Activated CD4-positive, alpha-beta T cell treated with anti-CD3 and anti-CD28 coated beads, Interleukin-2, amount 50 U/mL, for 1 hour (primary cell): ENCODE data around the gene TRIOBP.

Source experiments
- DNase-seq: peaks from one replicate; pipeline ENCODE4 v3.0.0-alpha.2; 2020

The TRIOBP gene

DNA sequence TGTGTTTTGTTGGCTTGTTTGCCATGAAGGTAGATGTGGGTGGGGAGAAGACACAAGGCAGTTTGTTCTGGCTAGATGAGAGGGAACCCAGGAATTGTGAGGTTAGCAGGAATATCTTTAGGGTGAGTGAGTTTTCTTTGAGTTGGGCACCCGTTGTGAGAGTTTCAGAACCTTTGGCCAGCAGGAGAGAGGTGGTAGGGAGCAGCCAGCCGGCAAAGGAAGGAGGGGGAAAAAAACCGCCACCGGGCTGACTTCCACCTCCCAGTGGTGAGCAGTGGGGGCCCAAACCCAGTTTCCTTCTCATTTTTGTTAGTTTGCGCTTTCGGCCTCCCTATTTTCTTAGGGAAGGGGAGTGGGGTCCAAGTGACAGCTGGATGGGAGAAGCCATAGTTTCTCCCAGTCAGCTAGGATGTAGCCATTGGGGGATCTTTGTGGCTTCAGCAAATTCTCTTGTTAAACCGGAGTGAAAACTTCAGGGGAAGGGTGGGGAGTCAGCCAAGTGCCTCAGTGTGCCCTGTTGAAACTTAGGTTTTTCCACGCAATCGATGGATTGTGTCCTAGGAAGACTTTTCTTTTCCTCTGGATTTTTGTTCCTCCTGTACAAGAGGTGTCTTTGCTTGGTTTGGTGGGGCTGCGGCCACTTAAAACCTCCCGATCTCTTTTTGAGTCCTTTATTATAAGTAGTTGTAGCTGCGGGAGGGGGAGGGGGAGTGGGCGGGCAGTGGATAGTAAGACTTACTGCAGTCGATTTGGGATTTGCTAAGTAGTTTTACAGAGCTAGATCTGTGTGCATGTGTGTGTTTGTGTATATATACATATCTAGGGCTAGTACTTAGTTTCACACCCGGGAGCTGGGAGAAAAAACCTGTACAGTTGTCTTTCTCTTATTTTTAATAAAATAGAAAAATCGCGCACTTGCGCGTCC is 109.8 kb downstream of the TRIOBP start:
- DNase-seq = no peak

DNA sequence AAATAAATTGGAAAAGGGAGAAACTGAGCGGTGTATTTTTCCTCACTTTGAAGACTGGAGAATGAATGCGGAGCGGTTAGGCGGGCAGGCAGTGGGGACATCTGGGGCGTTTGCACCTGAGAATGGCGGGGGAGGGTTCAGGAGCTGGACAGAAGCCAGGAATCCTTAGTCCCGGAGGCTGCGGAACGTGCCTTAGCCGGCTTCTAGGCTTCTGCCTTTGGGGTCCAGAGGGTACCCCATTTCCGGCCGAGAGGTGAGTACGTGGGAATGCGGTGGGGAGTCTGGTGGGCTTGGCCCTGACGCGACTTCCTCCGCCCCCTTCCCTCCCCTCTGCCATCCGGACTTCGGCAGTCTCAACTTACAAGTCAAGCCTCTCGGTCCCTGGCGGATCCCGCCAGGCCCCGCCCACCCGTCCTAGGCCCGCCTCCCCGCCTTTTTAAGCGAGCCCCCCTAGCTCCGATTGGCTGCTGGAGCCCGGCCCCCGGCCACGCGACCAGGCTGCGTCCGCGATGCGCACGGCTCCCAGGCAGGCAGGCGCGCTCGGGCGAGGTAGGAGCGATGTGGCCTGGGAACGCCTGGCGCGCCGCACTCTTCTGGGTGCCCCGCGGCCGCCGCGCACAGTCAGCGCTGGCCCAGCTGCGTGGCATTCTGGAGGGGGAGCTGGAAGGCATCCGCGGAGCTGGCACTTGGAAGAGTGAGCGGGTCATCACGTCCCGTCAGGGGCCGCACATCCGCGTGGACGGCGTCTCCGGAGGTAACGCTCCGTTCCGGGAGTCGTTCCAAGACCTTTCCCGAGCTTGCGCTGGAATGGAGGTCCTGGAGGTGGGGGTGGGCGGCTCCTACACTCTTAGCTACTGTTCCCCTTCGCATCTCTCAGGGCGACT is 110.8 kb downstream of the TRIOBP start, which contains the start of gene GCAT:
Gene GCAT (plus strand): TSS at position 525 of the 884 bp plus-strand sequence. CDS start 34 bp downstream, at position 559.
- peak; percentile 80 for DNase-seq

DNA sequence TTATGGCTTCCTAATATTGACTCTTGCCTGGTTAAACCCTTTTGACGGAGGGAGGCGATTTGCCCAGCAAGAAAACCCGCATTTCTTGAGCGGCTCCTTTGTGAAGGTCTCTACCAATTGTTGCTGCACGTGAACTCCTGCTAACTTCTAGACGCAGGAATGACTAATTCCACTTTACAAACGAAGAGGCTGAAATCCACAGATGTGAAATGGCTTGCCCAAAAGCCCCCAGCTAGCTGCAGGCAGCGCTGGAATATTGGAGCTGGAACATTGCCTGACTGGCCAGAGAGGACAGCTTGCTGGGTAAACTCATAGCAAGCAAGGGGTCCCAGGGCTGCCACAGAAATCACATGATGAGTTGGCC is 111.4 kb downstream of the TRIOBP start:
- no peak for DNase-seq

DNA sequence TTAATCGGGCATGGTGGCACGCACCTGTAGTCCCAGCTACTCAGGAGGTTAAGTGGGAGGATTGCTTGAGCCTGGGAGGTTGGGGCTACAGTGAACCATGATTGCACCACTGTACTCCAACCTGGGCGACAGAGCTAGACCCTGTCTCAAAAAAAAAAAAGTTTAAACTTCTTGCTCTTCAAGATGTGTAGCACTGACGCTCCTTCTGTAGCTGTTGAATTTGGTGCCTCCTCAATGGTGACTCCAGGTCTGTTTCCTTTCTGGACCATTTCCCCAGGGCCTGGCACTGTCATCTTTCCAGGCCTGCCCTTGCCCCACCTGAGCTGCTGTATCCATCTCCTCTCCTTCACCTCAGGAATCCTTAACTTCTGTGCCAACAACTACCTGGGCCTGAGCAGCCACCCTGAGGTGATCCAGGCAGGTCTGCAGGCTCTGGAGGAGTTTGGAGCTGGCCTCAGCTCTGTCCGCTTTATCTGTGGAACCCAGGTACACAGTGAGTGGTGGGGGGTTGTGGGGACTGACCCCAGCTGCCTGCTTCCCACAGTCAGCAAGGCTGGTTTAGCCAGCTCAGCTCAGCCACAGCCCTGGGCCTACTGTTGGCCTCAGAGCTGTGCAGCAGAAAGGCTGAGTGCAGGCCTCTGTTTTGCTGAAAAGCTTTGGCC is 113.0 kb downstream of the TRIOBP start:
- DNase-seq = no peak

DNA sequence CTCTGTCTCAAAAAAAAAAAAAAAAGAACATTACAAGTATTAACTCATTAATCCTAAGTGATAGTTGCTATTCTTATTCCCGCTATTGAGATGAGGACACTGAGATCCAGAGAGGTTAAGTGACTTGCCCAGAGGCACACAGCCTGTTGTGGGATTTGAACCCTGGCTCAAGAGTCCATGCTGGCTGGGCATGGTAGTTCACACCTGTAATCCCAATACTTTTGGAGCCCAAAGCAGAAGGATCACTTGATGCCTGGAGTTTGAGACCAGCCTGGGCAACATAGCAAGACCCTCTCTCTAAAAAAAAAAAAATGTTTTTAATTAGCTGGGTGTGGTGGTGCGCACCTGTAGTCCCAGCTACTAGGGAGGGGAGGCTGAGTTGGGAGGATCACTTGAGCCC is 115.0 kb downstream of the TRIOBP start:
- DNase-seq = no peak

DNA sequence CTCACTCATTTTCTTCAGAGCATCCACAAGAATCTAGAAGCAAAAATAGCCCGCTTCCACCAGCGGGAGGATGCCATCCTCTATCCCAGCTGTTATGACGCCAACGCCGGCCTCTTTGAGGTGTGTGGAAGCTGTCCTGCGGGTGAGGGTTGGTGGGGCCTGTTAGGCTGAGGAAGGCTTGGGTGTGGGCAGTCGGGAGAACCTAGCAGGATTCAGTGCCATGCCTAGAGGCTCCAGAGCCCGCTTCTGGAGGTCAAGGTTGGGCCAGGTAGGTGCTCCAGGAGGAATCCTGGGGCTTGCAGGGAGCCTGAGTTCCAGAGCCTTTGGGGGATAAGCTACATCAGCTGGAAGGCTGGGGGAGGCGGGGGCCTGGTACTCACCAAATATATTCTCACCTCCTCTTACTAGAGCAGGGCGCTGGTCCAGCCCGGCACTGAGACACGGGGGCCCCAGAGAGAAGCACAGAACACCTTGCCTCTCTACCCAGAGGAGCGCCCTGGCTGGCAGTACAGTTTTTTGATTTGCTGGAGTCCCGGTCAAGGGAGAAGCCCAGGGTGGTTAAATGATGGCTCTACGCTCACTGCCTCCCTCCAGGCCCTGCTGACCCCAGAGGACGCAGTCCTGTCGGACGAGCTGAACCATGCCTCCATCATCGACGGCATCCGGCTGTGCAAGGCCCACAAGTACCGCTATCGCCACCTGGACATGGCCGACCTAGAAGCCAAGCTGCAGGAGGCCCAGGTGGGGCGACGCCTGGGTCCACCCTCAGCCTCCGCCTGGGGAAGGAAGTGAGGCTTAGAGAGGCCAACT is 116.2 kb downstream of the TRIOBP start:
- no peak for DNase-seq

DNA sequence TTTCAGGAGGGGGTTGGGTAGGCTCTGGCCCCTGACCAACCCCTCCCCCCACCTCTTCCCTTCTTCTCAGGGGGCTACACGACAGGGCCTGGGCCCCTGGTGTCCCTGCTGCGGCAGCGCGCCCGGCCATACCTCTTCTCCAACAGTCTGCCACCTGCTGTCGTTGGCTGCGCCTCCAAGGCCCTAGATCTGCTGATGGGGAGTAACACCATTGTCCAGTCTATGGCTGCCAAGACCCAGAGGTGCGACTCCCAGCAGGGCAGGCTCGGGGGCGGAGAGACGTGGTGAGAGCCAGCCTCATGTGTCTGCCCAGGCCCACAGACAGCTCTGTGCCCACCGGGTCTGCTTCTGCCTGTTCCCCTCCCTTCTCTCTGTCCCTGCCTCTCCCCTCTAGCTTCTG is 118.7 kb downstream of the TRIOBP start:
- DNase-seq = no peak

DNA sequence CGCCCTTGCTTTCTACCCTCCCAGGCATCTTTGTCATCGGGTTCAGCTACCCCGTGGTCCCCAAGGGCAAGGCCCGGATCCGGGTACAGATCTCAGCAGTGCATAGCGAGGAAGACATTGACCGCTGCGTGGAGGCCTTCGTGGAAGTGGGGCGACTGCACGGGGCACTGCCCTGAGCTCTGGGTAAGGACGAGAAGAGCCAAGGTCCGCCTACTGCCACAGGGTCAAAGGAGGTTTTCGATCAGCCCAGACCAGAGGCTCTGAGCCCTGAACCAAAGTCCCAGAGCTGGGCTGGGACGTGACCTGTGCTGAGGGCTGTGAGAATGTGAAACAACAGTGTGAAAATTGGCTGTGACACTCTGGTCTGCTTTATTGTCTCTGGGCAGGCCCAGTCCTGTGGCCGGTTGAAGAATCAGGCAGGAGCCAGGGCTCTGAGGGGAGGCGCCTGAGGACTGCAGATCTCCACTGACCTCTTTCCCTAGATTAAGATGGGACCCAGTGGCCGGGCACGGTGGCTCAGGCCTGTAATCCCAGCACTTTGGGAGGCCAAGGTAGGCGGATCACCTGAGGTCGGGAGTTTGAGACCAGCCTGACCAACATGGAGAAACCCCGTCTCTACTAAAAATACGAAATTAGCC is 119.8 kb downstream of the TRIOBP start:
- no peak for DNase-seq

DNA sequence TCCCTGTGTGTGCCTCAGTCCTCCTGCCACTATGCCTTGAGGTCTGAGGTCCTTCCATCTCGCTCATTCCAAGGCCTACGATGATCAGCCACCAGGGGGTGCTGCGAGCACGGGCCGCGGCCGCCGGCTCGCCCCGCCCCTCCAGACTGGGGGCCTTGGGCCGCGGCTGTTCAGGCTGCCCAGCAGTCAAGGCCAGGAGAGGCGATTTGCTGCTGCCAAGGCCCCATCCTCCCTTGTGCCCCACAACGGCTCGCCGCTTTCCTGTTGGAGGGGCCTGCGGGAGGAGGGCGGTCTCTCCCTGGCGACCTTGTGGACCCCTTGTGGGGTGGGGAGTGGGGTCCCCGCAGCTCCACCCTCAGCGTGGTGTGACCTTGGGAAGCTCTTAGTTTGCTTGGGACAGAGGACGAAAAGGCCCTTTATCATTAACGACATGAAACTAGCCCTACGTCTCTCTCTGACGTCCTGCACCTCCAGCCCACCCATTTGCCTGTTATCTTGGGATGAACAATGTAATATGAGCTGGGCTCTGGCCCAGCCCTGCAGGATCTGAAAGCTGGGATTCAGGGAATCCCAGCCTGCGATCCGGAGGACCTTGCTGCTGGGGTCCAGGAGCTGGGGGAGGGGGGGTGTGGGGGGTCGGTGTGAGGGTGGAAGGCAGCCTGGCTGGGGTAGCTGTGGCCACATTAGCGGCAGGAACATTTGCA is 121.0 kb downstream of the TRIOBP start:
- peak; percentile 81 for DNase-seq

DNA sequence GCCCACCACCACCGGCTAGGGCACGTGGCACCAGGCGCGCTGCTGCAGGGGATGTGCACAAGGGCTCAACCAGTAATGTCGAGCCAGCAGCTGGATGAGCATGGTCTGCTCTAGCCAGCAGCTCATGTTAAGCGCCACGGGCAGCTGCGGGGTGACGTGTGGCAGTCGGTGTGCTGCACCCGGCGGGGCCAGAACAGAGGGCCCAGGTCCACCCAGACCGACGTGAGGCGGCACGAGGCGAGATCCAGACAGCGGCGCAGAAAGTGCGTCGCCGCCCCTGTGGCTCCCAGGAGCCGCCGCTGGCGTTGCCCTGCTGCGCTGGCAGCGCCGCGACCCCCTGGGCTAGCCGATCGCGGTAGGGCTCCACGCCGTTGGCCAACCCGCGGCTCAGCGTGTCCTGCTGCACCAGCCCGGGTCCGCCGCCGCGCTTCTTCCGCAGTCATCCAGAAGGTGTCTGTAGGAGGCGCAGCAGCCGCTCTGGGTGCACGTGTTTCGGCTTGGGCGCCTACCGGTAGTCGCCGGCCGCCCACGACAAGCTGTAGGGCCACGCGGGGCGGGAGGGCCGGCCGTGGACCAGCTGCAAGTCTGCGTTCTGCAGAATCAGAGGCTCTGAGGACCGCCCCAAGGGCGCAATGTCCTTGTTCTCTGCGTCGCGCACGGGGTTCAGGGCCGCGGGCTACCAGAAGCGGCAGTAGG is 121.7 kb downstream of the TRIOBP start:
- DNase-seq = peak; percentile 69

DNA sequence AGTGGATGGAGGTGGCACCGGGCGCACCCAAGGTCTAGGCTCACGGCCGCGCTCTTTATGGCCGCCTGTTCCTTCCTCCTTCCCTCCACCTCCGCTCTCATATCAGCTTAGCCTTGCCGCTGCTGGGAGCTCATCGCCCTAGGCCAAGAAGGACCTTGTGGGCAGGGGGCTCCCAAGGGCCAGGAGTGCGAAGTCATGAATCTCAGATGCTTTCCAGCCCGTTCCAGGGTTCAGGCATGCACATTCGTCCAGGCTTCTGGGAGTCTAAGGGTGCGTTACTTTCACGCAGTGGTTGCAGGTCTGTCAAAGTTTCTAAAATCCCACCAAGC is 122.2 kb downstream of the TRIOBP start:
- DNase-seq = no peak

DNA sequence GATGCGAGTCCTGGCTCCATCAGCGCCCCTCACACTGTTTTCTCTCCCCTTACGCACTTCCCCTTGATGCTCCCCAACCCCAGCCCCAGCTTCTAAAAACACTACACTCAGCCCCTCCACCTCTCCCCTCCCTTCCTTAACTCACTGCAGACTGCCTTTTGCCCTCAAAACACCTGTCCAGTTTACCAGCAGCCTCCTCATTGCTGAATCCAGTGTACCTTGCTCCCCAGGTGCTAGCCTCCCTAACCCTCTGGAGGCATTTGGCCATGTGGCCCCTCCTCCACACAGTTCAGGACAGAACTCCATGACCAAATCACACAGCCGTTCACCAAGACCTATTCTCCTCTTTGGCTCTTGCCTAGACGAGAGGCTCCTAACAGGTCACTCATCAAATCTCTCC is 123.5 kb downstream of the TRIOBP start:
- DNase-seq = no peak

DNA sequence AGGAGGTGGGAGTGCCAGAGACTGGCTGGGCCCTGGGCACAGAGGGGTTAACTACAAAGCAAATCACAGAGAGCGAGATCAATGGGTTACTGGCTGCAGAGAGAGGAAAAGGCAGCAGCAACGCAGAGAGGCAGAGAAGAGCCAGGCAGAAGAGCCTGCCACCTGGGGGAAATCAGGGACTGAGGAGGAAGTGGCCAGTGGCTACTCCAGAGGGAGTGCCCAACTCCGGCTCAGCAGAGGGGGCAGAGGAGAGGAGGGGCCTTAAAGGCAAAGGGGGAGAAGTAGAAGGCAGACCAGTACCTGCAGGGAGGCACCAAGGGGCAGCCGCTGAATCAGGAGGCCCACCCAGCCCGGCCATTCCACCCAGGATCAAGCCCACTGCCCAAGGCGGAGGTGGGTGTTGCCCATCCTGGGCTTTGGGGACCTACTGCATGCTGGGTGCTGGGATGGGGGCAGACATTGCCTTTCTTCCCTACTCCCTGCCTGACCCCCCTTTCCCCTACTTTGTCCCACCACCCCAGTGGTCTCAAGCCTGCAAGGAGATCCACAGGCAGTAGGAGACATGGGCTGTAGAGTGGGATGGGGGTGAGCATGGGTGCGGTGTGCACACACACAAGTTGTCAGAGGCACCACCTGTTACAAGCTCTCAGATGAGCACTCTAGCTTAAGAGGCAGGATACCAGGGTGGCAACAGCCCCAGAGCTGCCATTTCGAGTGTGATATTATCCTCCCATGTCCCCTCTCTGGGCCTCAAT is 125.4 kb downstream of the TRIOBP start:
- no peak for DNase-seq

DNA sequence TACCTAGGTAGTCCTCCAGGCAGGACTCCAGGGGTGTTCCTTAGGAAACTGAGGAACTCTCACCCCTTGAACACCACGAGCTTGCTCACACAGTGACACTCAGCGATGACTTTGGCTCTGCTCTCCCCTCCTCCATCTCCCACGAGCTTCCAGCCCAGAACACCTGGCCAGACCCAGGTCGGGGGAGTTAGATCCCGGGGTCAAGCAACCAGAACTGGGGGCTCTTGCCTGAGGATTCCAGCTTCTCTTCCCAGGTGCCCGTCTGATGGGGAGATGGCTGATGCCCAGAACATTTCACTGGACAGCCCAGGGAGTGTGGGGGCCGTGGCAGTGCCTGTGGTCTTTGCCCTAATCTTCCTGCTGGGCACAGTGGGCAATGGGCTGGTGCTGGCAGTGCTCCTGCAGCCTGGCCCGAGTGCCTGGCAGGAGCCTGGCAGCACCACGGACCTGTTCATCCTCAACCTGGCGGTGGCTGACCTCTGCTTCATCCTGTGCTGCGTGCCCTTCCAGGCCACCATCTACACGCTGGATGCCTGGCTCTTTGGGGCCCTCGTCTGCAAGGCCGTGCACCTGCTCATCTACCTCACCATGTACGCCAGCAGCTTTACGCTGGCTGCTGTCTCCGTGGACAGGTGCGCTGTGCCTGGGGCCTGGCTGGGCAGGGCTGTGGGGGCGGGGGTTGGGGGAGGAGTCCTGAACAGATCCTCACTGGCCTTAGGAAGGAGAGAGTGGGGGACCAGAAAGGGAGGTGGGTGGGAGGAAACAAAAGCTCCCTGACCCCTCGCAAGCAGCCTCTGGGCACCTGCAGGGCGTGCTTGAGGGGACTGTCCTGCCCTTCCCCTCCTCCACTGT is 126.5 kb downstream of the TRIOBP start, which contains the start of gene GALR3:
Gene GALR3 (plus strand): TSS at position 249 of the 852 bp plus-strand sequence. CDS start 25 bp downstream, at position 274.
- DNase-seq = no peak

DNA sequence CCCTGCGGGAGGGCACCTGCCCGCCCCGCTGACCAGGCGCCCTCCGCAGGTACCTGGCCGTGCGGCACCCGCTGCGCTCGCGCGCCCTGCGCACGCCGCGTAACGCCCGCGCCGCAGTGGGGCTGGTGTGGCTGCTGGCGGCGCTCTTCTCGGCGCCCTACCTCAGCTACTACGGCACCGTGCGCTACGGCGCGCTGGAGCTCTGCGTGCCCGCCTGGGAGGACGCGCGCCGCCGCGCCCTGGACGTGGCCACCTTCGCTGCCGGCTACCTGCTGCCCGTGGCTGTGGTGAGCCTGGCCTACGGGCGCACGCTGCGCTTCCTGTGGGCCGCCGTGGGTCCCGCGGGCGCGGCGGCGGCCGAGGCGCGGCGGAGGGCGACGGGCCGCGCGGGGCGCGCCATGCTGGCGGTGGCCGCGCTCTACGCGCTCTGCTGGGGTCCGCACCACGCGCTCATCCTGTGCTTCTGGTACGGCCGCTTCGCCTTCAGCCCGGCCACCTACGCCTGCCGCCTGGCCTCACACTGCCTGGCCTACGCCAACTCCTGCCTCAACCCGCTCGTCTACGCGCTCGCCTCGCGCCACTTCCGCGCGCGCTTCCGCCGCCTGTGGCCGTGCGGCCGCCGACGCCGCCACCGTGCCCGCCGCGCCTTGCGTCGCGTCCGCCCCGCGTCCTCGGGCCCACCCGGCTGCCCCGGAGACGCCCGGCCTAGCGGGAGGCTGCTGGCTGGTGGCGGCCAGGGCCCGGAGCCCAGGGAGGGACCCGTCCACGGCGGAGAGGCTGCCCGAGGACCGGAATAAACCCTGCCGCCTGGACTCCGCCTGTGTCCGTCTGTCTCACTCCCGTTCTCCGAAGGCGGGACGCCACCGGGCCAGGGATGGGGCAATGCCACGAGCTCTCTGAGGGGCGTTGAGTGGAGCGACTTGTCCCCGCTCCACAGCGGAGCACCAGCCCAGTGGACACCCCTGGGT is 128.1 kb downstream of the TRIOBP start:
- no peak for DNase-seq
